C4-2B (cell line): Measurements from ENCODE around the gene RIC3.

Experiments
- H3K27ac ChIP-seq: fragments of 450-650 bp; 2 replicates; pipeline ENCODE4 v1.5.1; 2017
- ZFX ChIP-seq: fragments of 450-650 bp; IDR thresholded peaks from 2 replicates; pipeline ENCODE4 v1.6.1; 2017
- TF ChIP-seq, protein P1 (sequence below): fragments of 450-650 bp; conservative IDR thresholded peaks from 2 replicates; pipeline ENCODE4 v1.5.1; 2017; ENCODE audit warnings: mild to moderate bottlenecking

The RIC3 gene, protein sequence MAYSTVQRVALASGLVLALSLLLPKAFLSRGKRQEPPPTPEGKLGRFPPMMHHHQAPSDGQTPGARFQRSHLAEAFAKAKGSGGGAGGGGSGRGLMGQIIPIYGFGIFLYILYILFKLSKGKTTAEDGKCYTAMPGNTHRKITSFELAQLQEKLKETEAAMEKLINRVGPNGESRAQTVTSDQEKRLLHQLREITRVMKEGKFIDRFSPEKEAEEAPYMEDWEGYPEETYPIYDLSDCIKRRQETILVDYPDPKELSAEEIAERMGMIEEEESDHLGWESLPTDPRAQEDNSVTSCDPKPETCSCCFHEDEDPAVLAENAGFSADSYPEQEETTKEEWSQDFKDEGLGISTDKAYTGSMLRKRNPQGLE

DNA sequence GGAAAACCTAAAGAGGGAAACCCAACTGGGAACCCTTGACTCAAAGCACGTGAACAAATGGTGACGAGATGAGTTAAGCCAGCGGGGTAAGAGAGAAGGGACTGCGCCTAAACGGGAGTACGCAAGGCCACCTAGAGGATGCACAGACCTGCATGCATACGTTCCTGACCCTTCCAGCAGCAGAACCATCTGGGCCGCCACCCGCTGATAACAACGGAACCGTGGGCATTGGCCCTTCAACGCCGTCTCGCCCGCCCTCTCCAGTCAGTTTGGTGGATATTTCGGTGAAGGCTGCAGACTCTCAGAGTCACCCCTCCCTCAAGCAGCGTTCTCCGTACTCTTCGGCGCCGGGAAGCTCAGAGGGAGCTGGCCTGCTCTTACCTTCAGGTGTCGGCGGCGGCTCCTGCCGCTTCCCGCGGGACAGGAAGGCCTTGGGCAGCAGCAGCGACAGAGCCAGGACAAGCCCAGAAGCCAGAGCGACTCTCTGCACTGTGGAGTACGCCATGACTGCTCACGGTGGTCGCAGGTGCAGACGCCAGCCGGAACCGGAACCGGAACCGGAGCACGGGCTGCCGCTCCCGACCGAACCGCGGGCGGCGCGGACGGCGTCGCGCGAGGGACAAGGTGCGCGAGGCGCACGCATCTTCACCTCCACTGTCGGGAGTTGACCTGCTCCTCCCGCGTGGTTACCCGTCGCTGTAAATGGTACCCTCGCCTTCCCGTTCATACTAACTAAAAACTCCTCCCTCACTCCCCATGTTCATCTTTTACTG is at the start of gene RIC3:
Gene RIC3, minus strand, starts transcription at position 541 of the 773 bp plus-strand sequence. Its CDS starts 36 bp downstream, at position 505.
- peak within 1 kb of the TSS; percentile 77 for H3K27ac ChIP-seq
- TF ChIP-seq ZFX = peak; percentile 43; the same call in 1 of the 2 replicates
- TF ChIP-seq, protein P1, sequence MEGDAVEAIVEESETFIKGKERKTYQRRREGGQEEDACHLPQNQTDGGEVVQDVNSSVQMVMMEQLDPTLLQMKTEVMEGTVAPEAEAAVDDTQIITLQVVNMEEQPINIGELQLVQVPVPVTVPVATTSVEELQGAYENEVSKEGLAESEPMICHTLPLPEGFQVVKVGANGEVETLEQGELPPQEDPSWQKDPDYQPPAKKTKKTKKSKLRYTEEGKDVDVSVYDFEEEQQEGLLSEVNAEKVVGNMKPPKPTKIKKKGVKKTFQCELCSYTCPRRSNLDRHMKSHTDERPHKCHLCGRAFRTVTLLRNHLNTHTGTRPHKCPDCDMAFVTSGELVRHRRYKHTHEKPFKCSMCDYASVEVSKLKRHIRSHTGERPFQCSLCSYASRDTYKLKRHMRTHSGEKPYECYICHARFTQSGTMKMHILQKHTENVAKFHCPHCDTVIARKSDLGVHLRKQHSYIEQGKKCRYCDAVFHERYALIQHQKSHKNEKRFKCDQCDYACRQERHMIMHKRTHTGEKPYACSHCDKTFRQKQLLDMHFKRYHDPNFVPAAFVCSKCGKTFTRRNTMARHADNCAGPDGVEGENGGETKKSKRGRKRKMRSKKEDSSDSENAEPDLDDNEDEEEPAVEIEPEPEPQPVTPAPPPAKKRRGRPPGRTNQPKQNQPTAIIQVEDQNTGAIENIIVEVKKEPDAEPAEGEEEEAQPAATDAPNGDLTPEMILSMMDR = peak; percentile 33

DNA sequence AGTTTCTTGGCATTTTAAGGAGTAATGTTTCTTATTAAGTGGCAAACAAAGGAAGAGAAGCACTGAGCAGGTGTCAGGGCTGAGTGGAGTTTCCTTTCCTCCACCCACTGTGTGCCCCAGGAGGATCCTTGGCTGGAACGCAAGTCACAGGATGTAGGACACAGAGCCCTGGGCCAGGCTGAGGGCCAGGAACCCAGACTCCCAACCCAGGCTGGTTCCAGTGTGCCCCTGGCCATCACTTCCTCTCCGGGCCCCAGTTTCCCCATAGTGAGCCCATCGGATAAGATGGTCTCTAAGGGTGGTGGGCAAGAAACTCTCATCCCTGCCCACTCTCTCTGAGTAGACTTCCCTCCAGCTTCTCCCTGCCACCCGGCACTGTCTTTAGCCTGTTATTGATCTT is 49.6 kb upstream of the RIC3 start:
- TF ChIP-seq ZFX = no peak
- TF ChIP-seq, protein P1 = no peak
- no peak overlapping the region for H3K27ac ChIP-seq

DNA sequence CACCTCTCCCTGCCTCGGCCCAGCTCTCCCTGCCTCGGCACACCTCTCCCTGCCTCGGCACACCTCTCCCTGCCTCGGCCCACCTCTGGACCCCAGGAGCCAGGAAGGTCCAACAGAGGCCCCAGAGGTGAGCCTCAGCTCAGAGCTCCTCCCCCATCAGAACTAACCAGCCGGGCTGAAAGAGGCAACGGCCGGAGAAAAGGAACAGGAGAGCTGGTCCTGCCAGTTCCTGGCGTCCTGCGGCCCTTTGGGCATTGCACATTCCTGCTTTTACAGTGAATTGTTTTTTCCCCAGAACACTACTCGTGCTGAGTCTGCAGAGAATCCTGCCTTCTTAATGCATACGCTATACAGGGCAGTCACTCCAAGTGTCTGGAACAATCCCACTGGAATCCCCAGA is 49.1 kb upstream of the RIC3 start:
- H3K27ac ChIP-seq = no peak overlapping the region
- TF ChIP-seq, protein P1 = no peak
- no peak for TF ChIP-seq ZFX

DNA sequence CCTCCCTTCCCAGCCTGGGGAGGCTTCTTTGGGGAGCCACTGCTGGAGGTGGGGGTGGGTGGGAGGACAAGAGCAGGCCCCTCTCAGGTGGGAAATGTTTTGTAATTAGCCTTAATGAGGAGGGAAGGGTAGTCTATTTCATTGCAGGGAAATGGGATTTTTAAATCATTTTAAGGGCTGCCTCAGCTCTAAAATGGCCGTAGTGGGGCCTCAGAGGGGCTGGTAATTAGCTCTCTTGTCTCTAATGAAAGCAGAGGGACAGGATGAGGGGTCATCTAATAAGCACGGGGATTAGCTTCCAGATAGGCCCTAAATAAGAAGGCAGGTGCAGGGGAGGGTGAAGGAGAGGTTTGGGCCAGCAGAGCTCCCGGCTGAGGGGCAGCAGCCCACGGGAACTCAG is 48.3 kb upstream of the RIC3 start:
- H3K27ac ChIP-seq = no peak overlapping the region

DNA sequence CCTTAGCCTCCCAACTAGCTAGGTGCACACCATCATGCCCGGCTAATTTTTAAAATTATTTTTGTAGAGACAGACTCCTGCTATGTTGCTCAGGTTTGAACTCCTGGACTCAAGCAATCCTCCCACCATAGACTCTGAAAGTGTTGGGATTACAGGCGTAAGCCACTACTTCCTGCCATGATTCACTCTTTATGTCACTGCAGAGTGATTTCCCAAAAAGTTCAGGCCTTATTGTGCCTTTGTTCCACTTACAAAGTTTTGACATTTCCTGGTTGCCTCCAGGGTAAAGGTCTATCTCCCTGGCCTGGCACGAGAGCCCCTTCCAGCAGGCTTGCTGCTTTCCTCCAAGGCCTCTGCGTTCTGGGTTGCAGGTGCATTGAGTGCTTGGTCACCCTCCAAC is 44.6 kb upstream of the RIC3 start:
- H3K27ac ChIP-seq = no peak overlapping the region
- TF ChIP-seq, protein P1 = no peak
- no peak for TF ChIP-seq ZFX

More for the DNA sequence above, 48.3 kb upstream of the RIC3 start:
- TF ChIP-seq, protein P1 = no peak
- no peak for TF ChIP-seq ZFX

DNA sequence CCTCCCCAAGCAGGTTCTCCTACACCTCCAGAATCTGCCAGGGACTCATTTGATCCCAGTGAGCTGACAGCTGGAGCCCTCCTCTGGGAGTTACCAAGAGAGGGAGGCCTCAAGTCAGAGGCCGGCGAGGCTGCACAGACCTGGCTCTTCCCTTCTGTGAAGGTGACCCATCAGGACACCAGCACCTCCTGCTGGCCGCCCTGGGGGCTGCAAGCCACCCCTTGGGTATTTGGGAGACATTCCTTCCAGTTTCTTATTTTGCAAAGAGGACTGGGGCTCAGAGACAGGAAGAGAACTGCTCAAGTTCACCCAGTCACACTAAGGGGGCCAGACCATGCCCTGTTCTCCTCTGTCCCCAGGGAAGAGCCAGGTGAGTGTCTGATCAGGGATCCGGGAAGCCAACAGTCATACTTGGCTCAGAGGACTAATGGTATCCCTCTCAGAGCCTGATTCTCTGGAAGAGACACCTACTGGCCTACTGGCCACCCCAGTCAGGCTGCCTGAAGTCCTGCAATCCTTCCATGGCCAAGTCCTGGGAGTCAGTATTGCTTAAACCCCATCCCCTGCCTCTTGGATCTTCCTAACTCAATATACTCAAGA is 40.5 kb upstream of the RIC3 start:
- no peak overlapping the region for H3K27ac ChIP-seq

More for the DNA sequence above, 40.5 kb upstream of the RIC3 start:
- TF ChIP-seq, protein P1 = peak; percentile 80
- no peak for TF ChIP-seq ZFX
